NT2/D1 (cell line): ENCODE results near the gene EPGN.

Experiments used
- DNase-seq: peaks from one replicate; pipeline ENCODE4 v3.0.0-alpha.2; 2011; ENCODE audit warnings: low read depth, low spot score
- H3K27me3 ChIP-seq: 2 replicates; pipeline ENCODE4 v1.6.0; 2011; ENCODE audit warnings: mild to moderate bottlenecking; ENCODE audit not compliant: insufficient read length, insufficient read depth
- H3K36me3 ChIP-seq: 2 replicates; pipeline ENCODE4 v1.6.1; 2011; ENCODE audit warnings: mild to moderate bottlenecking, low read length, mixed read lengths; ENCODE audit not compliant: insufficient read depth, insufficient read length
- H3K4me1 ChIP-seq: 2 replicates; pipeline ENCODE4 v1.5.1; 2011; ENCODE audit not compliant: insufficient read depth, insufficient read length
- H3K4me3 ChIP-seq: 2 replicates; pipeline ENCODE4 v1.5.1; 2011; ENCODE audit warnings: low read depth; ENCODE audit not compliant: insufficient read length
- H3K9ac ChIP-seq: 2 replicates; pipeline ENCODE4 v1.6.0; 2011; ENCODE audit warnings: low read depth; ENCODE audit not compliant: insufficient read length
- H3K9me3 ChIP-seq: 2 replicates; pipeline ENCODE4 v1.5.1; 2011; ENCODE audit warnings: mild to moderate bottlenecking, low read length; ENCODE audit not compliant: insufficient read depth
- SUZ12 ChIP-seq: IDR thresholded peaks from 2 replicates; pipeline ENCODE4 v1.6.1; 2011; ENCODE audit not compliant: insufficient read length, insufficient read depth; ENCODE audit errors: extremely low read depth
- YY1 ChIP-seq: IDR thresholded peaks from 2 replicates; pipeline ENCODE4 v1.6.1; 2011; ENCODE audit not compliant: insufficient read length, insufficient read depth
- ZNF274 ChIP-seq: IDR thresholded peaks from 2 replicates; pipeline ENCODE4 v1.6.1; 2011; ENCODE audit warnings: mild to moderate bottlenecking, low read depth, low read length

EPGN gene

DNA sequence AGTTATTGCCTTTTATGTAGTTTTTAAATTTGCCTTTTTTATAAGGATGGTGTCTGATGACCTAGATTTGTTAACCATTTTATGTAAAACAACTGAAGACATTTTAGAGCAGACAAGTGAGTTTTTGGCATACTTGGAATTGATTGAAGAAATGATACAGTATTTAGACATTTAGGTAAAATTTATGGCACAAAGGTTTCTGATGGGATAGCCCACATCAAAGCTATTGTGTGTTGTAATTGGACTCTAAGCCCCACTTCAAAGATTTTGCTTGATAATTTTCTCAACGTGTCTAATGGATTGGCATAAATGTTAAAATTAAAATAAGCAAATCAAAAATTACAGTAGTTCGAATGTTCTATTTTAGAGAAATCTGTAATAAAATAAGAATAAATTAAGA, 17.6 kb downstream of the EPGN start:
- H3K36me3 ChIP-seq = no peaks in the 10 kb centered on the region
- no peak overlapping the region for H3K4me3 ChIP-seq
- no peaks in the 10 kb centered on the region for H3K9me3 ChIP-seq
- DNase-seq = no peak
- no peaks in the 10 kb centered on the region for H3K4me1 ChIP-seq
- H3K27me3 ChIP-seq = no peaks in the 10 kb centered on the region
- H3K9ac ChIP-seq = no peak overlapping the region
- TF ChIP-seq YY1 = no peak
- TF ChIP-seq SUZ12 = no peak
- TF ChIP-seq ZNF274 = no peak

DNA sequence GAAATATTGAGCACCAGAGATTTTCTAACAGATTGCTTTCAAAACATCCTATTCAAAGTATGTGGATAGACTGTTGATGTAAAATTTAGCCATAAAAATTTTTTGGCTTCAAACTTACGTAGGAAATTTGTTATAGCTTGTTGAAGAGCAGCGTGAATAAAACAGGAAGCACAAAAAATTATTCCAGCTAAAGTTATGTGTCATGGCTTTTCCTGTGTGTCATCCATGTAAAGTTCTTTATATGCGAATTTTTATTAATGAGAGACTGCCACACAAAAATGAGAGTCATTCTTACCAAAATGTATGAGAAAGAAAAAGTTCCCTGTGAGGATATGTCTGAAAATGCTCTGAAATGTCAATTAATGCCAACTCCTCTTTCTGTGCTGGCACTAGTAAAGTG, 19.5 kb downstream of the EPGN start:
- H3K9ac ChIP-seq = no peak overlapping the region
- no peaks in the 10 kb centered on the region for H3K9me3 ChIP-seq
- DNase-seq = no peak
- no peaks in the 10 kb centered on the region for H3K4me1 ChIP-seq
- TF ChIP-seq YY1 (no peak), ZNF274 (no peak), SUZ12 (no peak)
- no peaks in the 10 kb centered on the region for H3K36me3 ChIP-seq
- H3K4me3 ChIP-seq = no peak overlapping the region
- no peaks in the 10 kb centered on the region for H3K27me3 ChIP-seq

DNA sequence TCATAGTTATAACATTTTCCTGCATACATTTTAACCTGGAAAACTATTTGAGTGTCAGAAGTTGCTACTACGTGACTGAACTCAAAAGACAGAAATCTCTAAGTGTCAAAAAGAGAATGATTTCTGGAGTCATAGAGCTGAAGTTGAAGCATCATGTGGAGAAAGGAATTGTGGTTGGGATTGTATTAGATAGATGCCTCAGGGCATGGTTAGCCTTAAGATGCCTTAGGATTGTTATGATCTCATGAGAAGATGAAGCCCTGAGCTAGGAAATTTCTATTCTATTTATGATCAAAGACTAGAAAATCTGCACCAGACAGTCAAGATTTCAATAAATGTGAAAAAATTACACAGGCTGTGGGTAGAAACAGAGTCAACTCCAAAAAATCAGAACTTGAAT, 20.2 kb downstream of the EPGN start:
- H3K27me3 ChIP-seq = no peaks in the 10 kb centered on the region
- H3K9me3 ChIP-seq = no peaks in the 10 kb centered on the region
- H3K4me1 ChIP-seq = no peaks in the 10 kb centered on the region
- TF ChIP-seq SUZ12 = no peak
- no peak for TF ChIP-seq YY1
- DNase-seq = no peak
- H3K4me3 ChIP-seq = no peak overlapping the region
- H3K9ac ChIP-seq = no peak overlapping the region
- no peaks in the 10 kb centered on the region for H3K36me3 ChIP-seq

DNA sequence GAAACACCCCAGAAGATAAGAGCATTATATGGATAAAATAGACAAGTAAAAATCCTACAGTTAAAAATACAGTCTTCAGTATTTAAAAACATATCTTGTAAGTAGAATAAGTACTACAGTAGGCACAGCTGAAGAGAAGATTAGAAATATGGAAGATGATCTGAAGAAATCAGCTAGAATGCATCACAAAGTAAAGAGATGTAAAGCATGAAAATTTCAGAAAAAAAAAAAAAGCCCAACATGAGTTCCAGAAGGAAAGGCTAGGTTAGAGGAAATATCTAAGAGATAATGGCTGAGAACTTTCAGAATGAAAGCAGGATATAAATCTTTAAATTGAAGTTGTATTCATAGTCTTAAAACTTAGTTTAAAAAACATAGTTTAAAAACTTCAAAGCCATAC, 21.0 kb downstream of the EPGN start:
- Histone ChIP-seq H3K9me3 (no peaks in the 10 kb centered on the region; the same call in 1 of the 2 replicates), H3K4me1 (no peaks in the 10 kb centered on the region), H3K9ac (no peak overlapping the region), H3K27me3 (no peaks in the 10 kb centered on the region), H3K4me3 (no peak overlapping the region), H3K36me3 (no peaks in the 10 kb centered on the region)
- TF ChIP-seq ZNF274 (no peak), SUZ12 (no peak), YY1 (no peak)
- no peak for DNase-seq

DNA sequence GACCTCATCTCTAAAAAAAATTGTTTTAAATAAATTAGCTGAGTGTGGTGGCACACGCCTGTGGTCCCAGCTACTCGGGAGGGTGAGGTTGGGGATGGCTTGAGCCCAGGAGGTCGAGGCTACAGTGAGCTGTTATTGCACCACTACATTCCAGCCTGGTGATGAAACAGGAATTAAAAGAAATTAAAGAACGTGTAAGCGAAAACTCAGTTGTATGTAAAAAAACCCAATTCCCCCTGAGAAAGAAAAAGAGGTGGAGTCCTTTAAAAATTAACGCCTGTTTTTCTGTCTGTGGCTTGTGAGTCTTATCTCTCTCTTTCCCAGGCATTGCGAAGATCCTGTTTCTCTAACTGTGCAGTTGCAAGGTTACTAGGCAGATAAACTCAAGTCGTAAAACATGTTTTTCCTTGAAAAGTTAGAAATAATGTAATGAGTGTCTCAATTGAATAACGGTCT, 22.1 kb downstream of the EPGN start:
- TF ChIP-seq ZNF274 (no peak), SUZ12 (no peak), YY1 (no peak)
- no peak overlapping the region for H3K9ac ChIP-seq
- H3K4me1 ChIP-seq = no peaks in the 10 kb centered on the region

DNA sequence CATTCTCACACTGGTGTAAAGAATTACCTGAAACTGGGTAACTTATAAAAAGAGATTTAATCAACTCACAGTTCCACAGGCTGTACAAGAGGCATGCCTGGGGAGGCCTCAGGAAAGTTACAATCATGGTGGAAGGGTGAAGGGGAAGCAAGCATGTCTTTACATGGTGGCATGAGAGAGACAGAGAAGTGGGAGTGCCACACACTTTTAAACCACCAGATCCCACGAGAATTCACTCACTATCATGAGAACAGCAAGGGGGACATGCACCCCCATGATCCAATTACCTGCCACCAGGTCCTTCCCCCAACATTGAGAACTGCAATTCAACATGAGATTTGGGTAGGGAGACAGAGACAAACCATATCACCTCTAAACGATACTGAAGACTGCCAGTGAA, 23.0 kb downstream of the EPGN start:
- Histone ChIP-seq H3K36me3 (no peaks in the 10 kb centered on the region), H3K9me3 (no peaks in the 10 kb centered on the region; the same call in 1 of the 2 replicates), H3K9ac (no peak overlapping the region), H3K4me3 (no peak overlapping the region), H3K4me1 (no peaks in the 10 kb centered on the region), H3K27me3 (no peaks in the 10 kb centered on the region)
- no peak for DNase-seq
- TF ChIP-seq SUZ12 = no peak
- TF ChIP-seq ZNF274 = no peak
- no peak for TF ChIP-seq YY1

More for the DNA sequence above, 22.1 kb downstream of the EPGN start:
- Histone ChIP-seq H3K4me3 (no peak overlapping the region), H3K9me3 (no peaks in the 10 kb centered on the region; the same call in 1 of the 2 replicates), H3K36me3 (no peaks in the 10 kb centered on the region), H3K27me3 (no peaks in the 10 kb centered on the region)
- DNase-seq = no peak

DNA sequence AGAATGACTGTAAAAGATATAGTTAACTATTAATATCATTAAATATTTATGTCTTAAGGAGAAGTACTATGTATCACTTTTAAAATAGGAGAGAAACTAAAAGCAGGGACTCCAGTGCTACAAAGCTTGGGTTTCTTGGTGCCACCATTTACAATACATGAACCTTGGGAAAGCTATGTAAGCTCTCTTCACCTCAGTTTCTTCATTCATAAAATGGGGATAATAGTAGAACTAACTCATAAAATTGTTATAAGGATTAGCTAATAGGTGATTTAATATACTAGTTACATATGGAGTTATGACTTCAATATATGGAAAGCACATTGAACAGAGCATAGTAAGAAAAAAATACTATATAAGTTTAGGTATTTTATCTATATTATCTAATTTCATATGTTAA, 23.7 kb downstream of the EPGN start:
- Histone ChIP-seq H3K4me1 (no peaks in the 10 kb centered on the region), H3K36me3 (no peaks in the 10 kb centered on the region), H3K4me3 (no peak overlapping the region), H3K27me3 (no peaks in the 10 kb centered on the region), H3K9ac (no peak overlapping the region), H3K9me3 (no peaks in the 10 kb centered on the region; the same call in 1 of the 2 replicates)
- DNase-seq = no peak
- TF ChIP-seq ZNF274 = no peak
- no peak for TF ChIP-seq YY1
- TF ChIP-seq SUZ12 = no peak
